Progenitor cell of endocrine pancreas (in vitro differentiated cells): ENCODE data around the gene COL6A3. TPM values are rescaled to one million over a fixed set of nuclear protein-coding genes. Genes with fewer than 3 reads are reported as not detected.

Experiments used
- DNase-seq: peaks from one replicate; pipeline ENCODE4 v3.0.0; 2021; ENCODE audit warnings: low spot score; ENCODE audit not compliant: unreplicated experiment
- H3K27ac Mint-ChIP-seq: 2 replicates; pipeline ENCODE4 v1.8.0; 2021; ENCODE audit warnings: mild to moderate bottlenecking, moderate library complexity, mixed read lengths
- H3K27me3 Mint-ChIP-seq: 2 replicates; pipeline ENCODE4 v1.8.0; 2021; ENCODE audit warnings: mixed read lengths
- H3K36me3 Mint-ChIP-seq: 2 replicates; pipeline ENCODE4 v1.8.0; 2022; ENCODE audit warnings: mixed read lengths; ENCODE audit not compliant: insufficient read depth
- H3K4me1 Mint-ChIP-seq: 2 replicates; pipeline ENCODE4 v1.8.0; 2021; ENCODE audit warnings: low read depth, mixed read lengths
- H3K4me3 Mint-ChIP-seq: 2 replicates; pipeline ENCODE4 v1.8.0; 2021; ENCODE audit warnings: low read depth, mild to moderate bottlenecking, moderate library complexity, mixed read lengths
- H3K9me3 Mint-ChIP-seq: 2 replicates; pipeline ENCODE4 v1.8.0; 2021; ENCODE audit warnings: low read depth, mixed read lengths
- total RNA-seq: library from RNA; stranded (reverse); gene quantifications from 2 replicates; pipeline ENCODE4 v1.2.1, GENCODE V29; 2021
- TF ChIP-seq, protein P1 (sequence below): fragments of 200-600 bp; sonication (generic); IDR thresholded peaks from one replicate; pipeline ENCODE4 v1.5.0; 2021; ENCODE audit warnings: antibody characterized with exemption, mild to moderate bottlenecking; ENCODE audit not compliant: unreplicated experiment

The COL6A3 gene
- total RNA-seq, 1 donor from 2014 or later = 1.0 TPM

GRCh38 chr2:237314198-237314597 is 99.8 kb downstream of the COL6A3 start:
- peaks cover 45% of the 10 kb centered on the region for H3K27me3 Mint-ChIP-seq
- H3K4me1 Mint-ChIP-seq = peaks cover 22% of the 10 kb centered on the region
- DNase-seq = no peak
- H3K4me3 Mint-ChIP-seq = no peak overlapping the region
- peak overlapping the region; percentile 91 for H3K27ac Mint-ChIP-seq
- no peaks in the 10 kb centered on the region for H3K9me3 Mint-ChIP-seq
- TF ChIP-seq, protein P1, sequence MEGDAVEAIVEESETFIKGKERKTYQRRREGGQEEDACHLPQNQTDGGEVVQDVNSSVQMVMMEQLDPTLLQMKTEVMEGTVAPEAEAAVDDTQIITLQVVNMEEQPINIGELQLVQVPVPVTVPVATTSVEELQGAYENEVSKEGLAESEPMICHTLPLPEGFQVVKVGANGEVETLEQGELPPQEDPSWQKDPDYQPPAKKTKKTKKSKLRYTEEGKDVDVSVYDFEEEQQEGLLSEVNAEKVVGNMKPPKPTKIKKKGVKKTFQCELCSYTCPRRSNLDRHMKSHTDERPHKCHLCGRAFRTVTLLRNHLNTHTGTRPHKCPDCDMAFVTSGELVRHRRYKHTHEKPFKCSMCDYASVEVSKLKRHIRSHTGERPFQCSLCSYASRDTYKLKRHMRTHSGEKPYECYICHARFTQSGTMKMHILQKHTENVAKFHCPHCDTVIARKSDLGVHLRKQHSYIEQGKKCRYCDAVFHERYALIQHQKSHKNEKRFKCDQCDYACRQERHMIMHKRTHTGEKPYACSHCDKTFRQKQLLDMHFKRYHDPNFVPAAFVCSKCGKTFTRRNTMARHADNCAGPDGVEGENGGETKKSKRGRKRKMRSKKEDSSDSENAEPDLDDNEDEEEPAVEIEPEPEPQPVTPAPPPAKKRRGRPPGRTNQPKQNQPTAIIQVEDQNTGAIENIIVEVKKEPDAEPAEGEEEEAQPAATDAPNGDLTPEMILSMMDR = no peak
- H3K36me3 Mint-ChIP-seq = no peaks in the 10 kb centered on the region

GRCh38 chr2:237312021-237312755 is 101.8 kb downstream of the COL6A3 start:
- Mint-ChIP-seq H3K4me1 (peaks cover 13% of the 10 kb centered on the region), H3K4me3 (no peak overlapping the region), H3K27me3 (peaks cover 44% of the 10 kb centered on the region), H3K27ac (peak overlapping the region; percentile 22), H3K36me3 (no peaks in the 10 kb centered on the region), H3K9me3 (no peaks in the 10 kb centered on the region)
- TF ChIP-seq, protein P1 = no peak
- no peak for DNase-seq

DNA sequence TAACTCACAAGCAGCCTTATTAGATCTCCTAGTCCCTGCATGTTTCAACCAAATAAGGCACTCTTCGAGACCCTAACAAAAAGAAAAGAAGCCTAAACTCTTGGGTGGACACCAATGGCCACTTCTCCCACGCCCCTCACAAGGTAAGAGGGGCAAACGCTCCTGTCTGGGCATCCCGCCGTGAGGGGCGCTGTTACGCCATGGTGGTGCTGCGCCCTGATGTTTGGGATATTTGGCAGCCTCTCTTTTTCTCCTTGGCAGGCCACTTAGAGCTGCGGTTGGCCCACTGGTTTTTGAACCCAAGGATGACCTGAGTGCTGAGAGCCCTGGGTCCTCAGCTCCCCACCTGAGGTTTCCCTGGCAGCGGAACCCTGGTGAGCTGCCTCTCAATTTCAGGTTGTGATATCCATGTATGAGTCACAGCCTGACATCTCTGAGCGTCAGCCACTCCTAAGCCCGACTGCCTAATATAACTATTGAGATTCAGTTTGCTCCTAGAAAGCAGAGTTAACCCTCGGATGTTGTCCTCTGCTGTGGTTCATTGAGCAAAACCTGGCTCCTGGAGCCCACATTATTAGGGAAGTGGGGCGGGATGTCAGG is 103.3 kb downstream of the COL6A3 start:
- Mint-ChIP-seq H3K4me3 (no peak overlapping the region), H3K9me3 (no peaks in the 10 kb centered on the region), H3K36me3 (no peaks in the 10 kb centered on the region), H3K27ac (no peak overlapping the region), H3K27me3 (peaks cover 48% of the 10 kb centered on the region), H3K4me1 (peaks cover 8% of the 10 kb centered on the region)
- DNase-seq = no peak
- TF ChIP-seq, protein P1 = no peak

- no peak for DNase-seq
- TF ChIP-seq, protein P1 = no peak
- Mint-ChIP-seq H3K9me3 (peaks cover 1% of the 10 kb centered on the region), H3K4me1 (no peaks in the 10 kb centered on the region), H3K4me3 (no peak overlapping the region), H3K27me3 (peaks cover 46% of the 10 kb centered on the region), H3K27ac (no peak overlapping the region), H3K36me3 (no peaks in the 10 kb centered on the region)
Measured at GRCh38 chr2:237309416-237309815, 104.5 kb downstream of the COL6A3 start.

DNA sequence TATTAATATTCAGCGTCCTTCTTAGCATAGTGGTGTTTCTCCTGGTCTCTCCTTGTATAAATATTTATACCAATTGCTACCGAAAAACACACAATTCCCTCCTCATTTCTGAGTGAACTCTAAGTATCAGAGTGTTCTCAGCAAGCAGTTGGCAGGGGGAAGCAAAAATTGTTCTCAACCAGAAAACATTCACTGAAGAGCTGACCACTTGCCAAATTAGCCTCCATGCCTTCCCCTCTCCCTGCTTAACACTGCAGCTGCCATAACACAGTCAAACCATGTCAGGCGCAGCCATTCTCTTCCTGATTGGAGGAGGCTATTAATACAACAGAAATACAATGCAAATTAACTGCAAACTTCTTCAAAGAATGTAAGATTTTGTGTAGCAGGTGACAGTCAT is 105.0 kb downstream of the COL6A3 start:
- DNase-seq = no peak
- Mint-ChIP-seq H3K9me3 (peaks cover 4% of the 10 kb centered on the region), H3K4me3 (no peak overlapping the region), H3K36me3 (no peaks in the 10 kb centered on the region), H3K27ac (no peak overlapping the region), H3K27me3 (peaks cover 42% of the 10 kb centered on the region), H3K4me1 (no peaks in the 10 kb centered on the region)
- TF ChIP-seq, protein P1 = no peak
